SK-N-MC (cell line): ENCODE results near the gene HOXC13.

ENCODE experiments used
- EZH2 ChIP-seq: fragments of 200-600 bp; sonication (generic); IDR thresholded peaks from one replicate; pipeline ENCODE4 v1.6.1; 2017; ENCODE audit warnings: antibody characterized with exemption
- FOXP2 ChIP-seq: optimal IDR thresholded peaks from 2 replicates; pipeline ENCODE3; 2011; ENCODE audit warnings: mild to moderate bottlenecking, moderate library complexity; ENCODE audit not compliant: insufficient read depth; ENCODE audit errors: extremely low read length, control extremely low read depth
- POLR2AphosphoS5 ChIP-seq: IDR thresholded peaks from 2 replicates; pipeline ENCODE4 v1.6.1; 2012; ENCODE audit warnings: mild to moderate bottlenecking, low read depth, low read length, borderline replicate concordance

- TF ChIP-seq EZH2 = no peak
- no peak for TF ChIP-seq POLR2AphosphoS5
- TF ChIP-seq FOXP2 = no peak
Observed at GRCh38 chr12:53965281-53966084, 26.9 kb downstream of the HOXC13 start.
